Activated CD4-positive, alpha-beta T cell treated with anti-CD3 and anti-CD28 coated beads, Interleukin-2, amount 50 U/mL, for 24 hours (primary cell): ENCODE measurements around the gene APLF.
"Not testable (repeated sequence)": the region's sequence is repeated elsewhere in the genome, so short reads cannot be mapped to it uniquely, and the experiment has no call there.

Experiments used
- DNase-seq, 2 donors: peaks; one replicate each; pipeline ENCODE4 v3.0.0-alpha.2; 2020; ENCODE audit warnings: low read depth in 1 of 2, low spot score in 1 of 2

The APLF gene

DNA sequence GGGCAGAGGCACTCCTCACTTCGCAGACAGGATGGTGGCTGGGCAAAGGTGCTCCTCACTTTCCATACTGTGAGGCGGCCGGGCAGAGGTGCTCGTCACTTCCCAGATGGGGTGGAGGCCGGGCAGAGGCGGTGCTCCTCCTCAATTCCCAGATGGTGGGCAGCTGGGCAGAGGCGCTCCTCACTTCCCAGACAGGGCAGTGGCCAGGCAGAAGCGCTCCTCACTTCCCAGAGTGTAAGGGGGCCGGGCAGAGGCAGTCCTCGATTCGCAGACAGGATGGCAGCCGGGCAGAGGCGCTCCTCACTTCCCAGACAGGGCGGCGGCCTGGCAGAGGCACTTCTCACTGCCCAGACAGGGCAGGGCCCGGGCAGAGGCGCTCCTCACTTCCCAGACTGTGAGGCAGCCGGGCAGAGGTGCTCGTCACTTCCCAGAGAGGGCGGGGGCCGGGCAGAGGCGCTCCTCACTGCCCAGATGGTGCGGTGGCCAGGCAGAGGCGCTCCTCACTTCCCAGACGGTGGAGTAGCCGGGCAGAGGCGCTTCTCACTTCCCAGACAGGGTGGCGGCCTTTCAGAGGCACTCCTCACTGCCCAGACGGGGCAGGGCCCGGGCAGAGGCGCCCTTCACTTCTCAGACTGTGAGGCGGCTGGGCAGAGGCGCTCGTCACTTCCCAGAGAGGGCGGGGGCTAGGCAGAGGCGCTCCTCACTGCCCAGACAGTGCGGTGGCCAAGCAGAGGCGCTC, 60.1 kb downstream of the APLF start:
- DNase-seq = not testable (repeated sequence)

DNA sequence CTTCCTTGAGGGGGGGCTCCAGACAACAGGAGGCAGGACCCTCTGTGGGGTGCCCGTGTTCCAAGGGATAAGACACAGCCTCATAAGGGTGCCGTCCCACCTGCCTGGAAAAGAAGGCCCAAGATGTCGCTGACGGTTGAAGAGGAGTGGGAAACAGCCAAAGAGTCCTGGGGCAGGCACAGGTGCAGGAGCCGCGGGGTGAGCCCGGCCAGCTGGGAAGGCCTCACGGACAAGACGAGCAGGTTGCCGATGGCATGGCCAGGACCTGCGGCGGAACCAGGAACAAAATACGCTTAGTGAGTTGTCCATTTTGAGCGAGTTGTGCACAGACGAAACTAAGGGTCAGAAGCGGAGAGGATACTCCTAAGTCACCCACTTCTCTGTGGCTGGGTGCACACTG, 61.8 kb downstream of the APLF start:
- DNase-seq = not testable (repeated sequence)

GRCh38 chr2:68529651-68530050, 62.3 kb downstream of the APLF start:
- DNase-seq = not testable (repeated sequence)

- DNase-seq = no peak
Measured at GRCh38 chr2:68536000-68536399, 68.6 kb downstream of the APLF start.

GRCh38 chr2:68537011-68537410, 69.6 kb downstream of the APLF start:
- DNase-seq = no peak

DNA sequence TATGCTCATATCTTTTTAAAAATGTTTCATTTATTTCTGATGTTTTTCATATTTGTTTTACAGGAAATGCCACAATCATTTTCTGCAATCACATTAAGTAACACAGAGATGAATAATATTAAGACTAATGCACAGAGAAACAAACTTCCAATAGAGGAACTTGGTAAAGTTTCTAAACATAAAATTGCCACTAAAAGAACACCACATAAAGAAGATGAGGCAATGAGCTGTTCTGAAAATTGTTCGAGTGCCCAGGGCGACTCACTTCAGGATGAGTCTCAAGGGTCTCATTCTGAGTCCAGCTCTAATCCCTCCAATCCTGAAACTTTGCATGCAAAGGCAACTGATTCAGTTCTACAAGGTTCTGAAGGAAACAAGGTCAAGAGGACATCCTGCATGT, 70.4 kb downstream of the APLF start:
- no peak for DNase-seq

- DNase-seq = no peak
Measured at GRCh38 chr2:68544811-68545210, 77.4 kb downstream of the APLF start.

DNA sequence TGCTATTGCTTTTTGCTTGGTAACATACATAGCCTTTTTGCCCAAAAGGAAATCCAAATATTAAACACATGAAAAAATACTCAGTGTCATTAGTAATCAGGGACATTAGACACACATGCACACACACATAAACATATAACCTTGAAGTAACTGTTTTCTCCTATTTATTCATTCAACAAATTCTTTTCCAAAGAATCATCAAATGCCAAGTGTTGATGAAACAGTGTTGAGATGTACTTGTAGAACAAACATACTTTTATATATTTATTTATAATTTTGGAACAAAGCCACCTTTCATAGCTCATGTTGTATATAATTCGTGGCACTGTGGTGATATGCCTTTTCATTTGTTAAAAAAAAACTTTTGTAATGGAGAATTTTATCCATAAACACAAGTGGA, 81.0 kb downstream of the APLF start:
- DNase-seq = no peak

DNA sequence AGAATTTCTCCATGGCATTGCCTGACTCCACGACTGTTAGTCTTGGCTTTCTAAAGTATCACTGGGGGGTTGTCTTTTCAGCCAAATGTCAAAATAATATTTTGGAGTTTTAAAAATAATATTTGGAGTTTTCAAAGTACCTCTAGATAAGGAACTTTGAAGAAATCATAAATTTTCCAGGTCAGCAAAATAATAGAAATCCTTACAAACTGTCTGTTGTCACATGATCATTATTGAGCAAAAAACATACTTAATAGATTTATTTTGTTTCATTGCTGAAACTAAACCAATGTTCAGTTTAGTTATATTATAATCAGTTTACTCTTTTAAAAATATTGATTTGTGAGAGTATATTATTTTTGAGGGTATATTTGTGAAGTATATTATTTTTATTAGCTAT, 85.7 kb downstream of the APLF start:
- DNase-seq = no peak

- DNase-seq = not testable (repeated sequence)
Measured at GRCh38 chr2:68555425-68556206, 88.2 kb downstream of the APLF start.

- no peak for DNase-seq
Measured at GRCh38 chr2:68556381-68556780, 89.0 kb downstream of the APLF start.

GRCh38 chr2:68558576-68558975, 91.2 kb downstream of the APLF start:
- no peak for DNase-seq

- DNase-seq = no peak
Measured at GRCh38 chr2:68559692-68560091, 92.3 kb downstream of the APLF start.

GRCh38 chr2:68560545-68560944, 93.2 kb downstream of the APLF start:
- DNase-seq = no peak

DNA sequence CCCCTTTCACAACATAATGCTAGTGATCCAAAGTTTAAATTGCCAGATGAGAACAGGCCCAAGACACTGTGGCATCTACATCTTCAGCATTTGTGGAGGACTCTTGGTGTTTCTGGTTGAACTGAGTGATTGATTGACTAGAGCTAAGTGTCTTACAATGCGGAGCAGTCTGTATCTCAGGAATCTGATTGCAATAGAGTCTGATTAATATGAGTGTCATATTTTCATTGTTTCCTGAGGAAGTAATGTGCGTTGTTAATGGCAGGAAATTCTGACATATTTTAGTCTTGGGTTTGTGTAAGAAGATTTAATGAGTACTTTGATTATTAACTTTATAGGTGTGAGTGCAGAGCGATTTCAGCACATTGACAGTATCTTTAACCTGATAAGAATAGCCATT, 94.0 kb downstream of the APLF start:
- DNase-seq = no peak

- DNase-seq = no peak
Measured at GRCh38 chr2:68562934-68563333, 95.5 kb downstream of the APLF start.

DNA sequence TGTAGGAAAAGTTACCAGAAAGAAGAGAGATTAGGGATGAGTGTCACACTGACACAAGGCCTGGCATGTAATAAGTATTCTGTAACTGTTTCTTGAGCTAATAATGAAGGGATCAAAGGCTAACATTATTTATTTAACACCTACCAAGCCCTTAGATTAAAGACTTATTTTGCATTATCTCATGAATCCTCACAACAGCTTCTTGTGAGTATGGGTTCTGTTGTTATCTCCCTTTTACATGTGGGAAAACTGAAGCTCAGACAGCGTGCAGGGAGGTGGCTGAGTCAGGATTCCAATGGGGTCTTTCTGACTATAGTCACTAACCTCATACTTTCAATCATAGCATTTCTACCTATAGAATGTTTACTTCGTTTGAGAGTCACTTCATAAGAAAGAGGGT, 97.0 kb downstream of the APLF start:
- no peak for DNase-seq

GRCh38 chr2:68565273-68565672, 97.9 kb downstream of the APLF start:
- no peak for DNase-seq

DNA sequence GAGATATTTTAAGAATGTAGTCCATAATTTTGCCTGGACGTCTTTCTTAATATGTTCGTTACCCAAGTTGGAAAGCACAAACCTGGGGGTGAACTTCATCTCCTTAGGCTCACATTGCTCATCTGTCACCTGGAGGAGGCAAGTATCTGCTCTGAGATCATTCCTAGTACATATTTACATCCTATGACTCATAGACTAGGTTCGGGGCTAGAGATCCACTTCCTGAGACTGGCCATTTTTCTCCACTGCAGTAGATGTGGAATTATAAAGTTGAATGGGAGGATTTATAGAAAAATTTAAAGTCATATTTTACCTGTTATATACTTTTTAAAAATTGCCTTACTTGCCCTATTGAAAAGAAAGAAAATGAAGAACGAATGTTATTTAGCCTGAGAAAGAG, 98.5 kb downstream of the APLF start:
- DNase-seq = no peak

- no peak for DNase-seq
Measured at GRCh38 chr2:68566362-68566761, 99.0 kb downstream of the APLF start.

DNA sequence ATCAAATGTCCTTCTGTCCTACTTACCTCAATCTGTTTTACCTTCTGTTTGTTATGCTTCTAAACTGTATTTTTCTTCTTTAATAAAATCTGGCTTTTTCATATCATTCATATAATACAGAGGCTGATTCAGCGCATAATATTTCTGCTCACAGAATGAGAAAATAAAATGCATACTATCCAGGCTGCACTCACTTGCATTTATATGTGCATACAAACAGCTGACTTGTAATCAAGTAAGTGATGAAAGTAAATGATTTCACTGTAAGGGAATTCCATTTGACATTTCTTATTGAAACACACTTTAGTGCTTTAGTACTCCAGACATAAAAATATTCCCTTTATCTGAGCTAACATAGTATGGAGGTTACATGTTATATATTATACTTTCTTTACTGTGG, 100.7 kb downstream of the APLF start:
- DNase-seq = no peak

DNA sequence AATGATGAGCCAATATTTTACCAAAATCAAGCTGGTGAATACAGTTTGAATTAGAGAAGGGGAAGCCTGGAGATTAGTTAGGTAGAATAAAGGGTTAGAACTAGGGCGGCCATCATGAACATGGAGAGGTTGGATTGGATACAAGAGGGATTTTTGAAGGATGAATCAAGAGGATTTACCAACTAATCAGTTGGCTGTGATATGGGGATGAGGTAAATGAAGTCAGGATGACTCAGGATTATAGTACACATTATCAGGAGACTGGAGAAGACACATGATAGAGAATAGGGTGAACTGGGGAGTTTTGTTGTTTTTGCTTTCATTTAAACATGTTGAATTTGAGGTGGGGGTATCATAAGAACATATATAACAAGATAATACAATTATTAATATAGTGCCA, 102.2 kb downstream of the APLF start:
- no peak for DNase-seq

DNA sequence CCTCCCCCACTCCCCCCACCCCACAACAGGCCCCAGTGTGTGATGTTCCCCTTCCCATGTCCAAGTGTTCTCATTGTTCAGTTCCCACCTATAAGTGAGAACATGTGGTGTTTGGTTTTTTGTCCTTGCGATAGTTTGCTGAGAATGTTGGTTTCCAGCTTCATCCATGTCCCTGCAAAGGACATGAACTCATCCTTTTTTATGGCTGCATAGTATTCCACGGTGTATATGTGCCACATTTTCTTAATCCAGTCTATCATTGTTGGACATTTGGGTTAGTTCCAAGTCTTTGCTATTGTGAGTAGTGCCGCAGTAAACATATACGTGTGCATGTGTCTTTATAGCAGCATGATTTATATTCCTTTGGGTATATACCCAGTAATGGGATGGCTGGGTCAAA, 103.0 kb downstream of the APLF start:
- not testable (repeated sequence) for DNase-seq
